HCT116 (cell line): ENCODE data around the gene SLCO4A1. TPM values are rescaled to one million over a fixed set of nuclear protein-coding genes. Genes with fewer than 3 reads are reported as not detected.
A peak's percentile ranks its signal among the peaks of the same experiment; 100 is the strongest.
"Not testable (repeated sequence)": the region's sequence is repeated elsewhere in the genome, so short reads cannot be mapped to it uniquely, and the experiment has no call there.

Experiments used
- ATAC-seq: fragments of 200-7000 bp; cut with Tn5 transposase; 2 replicates; pipeline ENCODE4 v1.9.1; 2020; ENCODE audit warnings: mild to moderate bottlenecking, moderate library complexity
- BruUV-seq: library from RNA; stranded (reverse); fragments of 400-500 nt; replicated peaks from 2 replicates; lab custom pipeline; 2021; lab: Mats Ljungman, UMichigan
- CTCF ChIA-PET: fragments of 300-600 bp; sonication (Branson Sonifier 250); formaldehyde crosslinking; loops from one replicate; lab custom pipeline; 2021; ENCODE audit warnings: antibody characterized with exemption; lab: Charles Lee
- POLR2A ChIA-PET: fragments of 300-600, 350-600 bp; sonication (Branson Sonifier 250); formaldehyde crosslinking; loops from one replicate; lab custom pipeline; 2021; ENCODE audit warnings: antibody characterized with exemption; lab: Charles Lee
- RAD21 ChIA-PET, 2 experiments: fragments of 300-600 bp; sonication (Branson Sonifier 250); formaldehyde crosslinking; loops; one replicate each; lab custom pipeline; 2023; ENCODE audit warnings: low total read pairs in 2 of 2; ENCODE audit not compliant: uncharacterized antibody in 2 of 2, unreplicated experiment in 2 of 2, low non-redundant PET in 1 of 2; lab: Charles Lee
- DNase-seq: peaks from one replicate; pipeline ENCODE4 v3.0.0-alpha.2; 2010; ENCODE audit warnings: low read depth, low spot score
- H2AFZ ChIP-seq: fragments of 200-600 bp; shearing (Covaris generic), sonication (generic); 2 replicates; pipeline ENCODE4 v1.6.1; 2017; ENCODE audit warnings: low read depth, mixed run types, mixed read lengths, antibody characterized with exemption, low read length; ENCODE audit not compliant: poor library complexity, severe bottlenecking
- H3K27ac ChIP-seq: 2 replicates; pipeline ENCODE4 v1.5.1; 2012; ENCODE audit warnings: low read depth, low read length
- H3K27me3 ChIP-seq: fragments of 200-600 bp; sonication (generic); 2 replicates; pipeline ENCODE4 v1.6.1; 2016; ENCODE audit warnings: mixed run types, low read length, mixed read lengths; ENCODE audit not compliant: insufficient read depth
- H3K36me3 ChIP-seq, 2 experiments: fragments of 200-500 bp in 1 of 2; fragments of 200-600 bp in 1 of 2; sonication (Bioruptor generic) in 1 of 2; sonication (generic) in 1 of 2; 2 replicates each; pipeline versions ENCODE4 v1.5.1 to v1.6.1; 2014 to 2016; ENCODE audit warnings: low read length in 2 of 2, inconsistent platforms in 1 of 2, mixed read lengths in 1 of 2, mixed run types in 1 of 2; ENCODE audit not compliant: insufficient read depth in 2 of 2, control insufficient read depth in 1 of 2
- H3K4me1 ChIP-seq, 2 experiments: fragments of 200-600 bp in 1 of 2; sonication (generic) in 1 of 2; 2 replicates each; pipeline versions ENCODE4 v1.5.1 to v1.6.1; 2012 to 2017; ENCODE audit warnings: low read length in 2 of 2, inconsistent platforms in 1 of 2, mild to moderate bottlenecking in 1 of 2, mixed read lengths in 1 of 2, mixed run types in 1 of 2, moderate library complexity in 1 of 2; ENCODE audit not compliant: insufficient read depth in 2 of 2, control insufficient read depth in 1 of 2
- H3K4me2 ChIP-seq: fragments of 200-600 bp; sonication (generic); 2 replicates; pipeline ENCODE4 v1.6.1; 2017; ENCODE audit warnings: mixed run types, low read length, mixed read lengths
- H3K4me3 ChIP-seq, 2 experiments: fragments of 200-600 bp in 1 of 2; sonication (generic) in 1 of 2; replicated peaks in 1 of 2; 2 replicates each; pipeline ENCODE4 v1.5.1; 2011 to 2016; ENCODE audit warnings: low read length in 2 of 2, control low read depth in 1 of 2, low read depth in 1 of 2, mild to moderate bottlenecking in 1 of 2, mixed read lengths in 1 of 2, mixed run types in 1 of 2
- H3K79me2 ChIP-seq: fragments of 200-600 bp; sonication (generic); 2 replicates; pipeline ENCODE4 v1.6.1; 2017; ENCODE audit warnings: mild to moderate bottlenecking, mixed run types, low read length, moderate library complexity, mixed read lengths; ENCODE audit not compliant: insufficient read depth
- H3K9ac ChIP-seq: fragments of 200-600 bp; sonication (generic); 2 replicates; pipeline ENCODE4 v1.6.1; 2016; ENCODE audit warnings: low read length, mixed read lengths
- H3K9me2 ChIP-seq: fragments of 200-600 bp; sonication (generic), shearing (Covaris generic); 2 replicates; pipeline ENCODE4 v1.6.1; 2017; ENCODE audit warnings: mixed run types, mild to moderate bottlenecking, moderate library complexity; ENCODE audit not compliant: insufficient read depth
- H3K9me3 ChIP-seq, 2 experiments: fragments of 200-500 bp in 1 of 2; fragments of 200-600 bp in 1 of 2; sonication (Bioruptor generic) in 1 of 2; sonication (generic) in 1 of 2; 2 replicates each; pipeline ENCODE4 v1.6.1; 2014 to 2017; ENCODE audit warnings: low read length in 2 of 2, mixed read lengths in 2 of 2, inconsistent platforms in 1 of 2, low read depth in 1 of 2, mild to moderate bottlenecking in 1 of 2, mixed run types in 1 of 2, moderate library complexity in 1 of 2; ENCODE audit not compliant: control insufficient read depth in 1 of 2, insufficient read depth in 1 of 2
- H4K20me1 ChIP-seq: fragments of 200-600 bp; sonication (generic), shearing (Covaris generic); 2 replicates; pipeline ENCODE4 v1.6.1; 2017; ENCODE audit warnings: mixed run types, mild to moderate bottlenecking, moderate library complexity; ENCODE audit not compliant: insufficient read depth
- EZH2phosphoT487 ChIP-seq: fragments of 200-600 bp; IDR thresholded peaks from 2 replicates; pipeline ENCODE4 v1.6.1; 2018; ENCODE audit warnings: antibody characterized with exemption, borderline replicate concordance
- intact Hi-C: fragments of 100-400 bp; cut with micrococcal nuclease; formaldehyde crosslinking; loops from 2 replicates; pipeline ENCODE4 v1.10.0; 2022
- total RNA-seq: library from RNA; stranded (reverse); gene quantifications from one replicate; pipeline ENCODE4 v1.2.1, GENCODE V29; 2021; ENCODE audit not compliant: unreplicated experiment
- TF ChIP-seq, protein P1 (sequence below): IDR thresholded peaks from 2 replicates; pipeline ENCODE4 v1.6.1; 2011; ENCODE audit warnings: mild to moderate bottlenecking, low read length, moderate library complexity; ENCODE audit not compliant: insufficient replicate concordance; ENCODE audit errors: extremely low read depth

SLCO4A1 gene
- total RNA-seq, 1 experiment from 2014 or later: 107 TPM

DNA sequence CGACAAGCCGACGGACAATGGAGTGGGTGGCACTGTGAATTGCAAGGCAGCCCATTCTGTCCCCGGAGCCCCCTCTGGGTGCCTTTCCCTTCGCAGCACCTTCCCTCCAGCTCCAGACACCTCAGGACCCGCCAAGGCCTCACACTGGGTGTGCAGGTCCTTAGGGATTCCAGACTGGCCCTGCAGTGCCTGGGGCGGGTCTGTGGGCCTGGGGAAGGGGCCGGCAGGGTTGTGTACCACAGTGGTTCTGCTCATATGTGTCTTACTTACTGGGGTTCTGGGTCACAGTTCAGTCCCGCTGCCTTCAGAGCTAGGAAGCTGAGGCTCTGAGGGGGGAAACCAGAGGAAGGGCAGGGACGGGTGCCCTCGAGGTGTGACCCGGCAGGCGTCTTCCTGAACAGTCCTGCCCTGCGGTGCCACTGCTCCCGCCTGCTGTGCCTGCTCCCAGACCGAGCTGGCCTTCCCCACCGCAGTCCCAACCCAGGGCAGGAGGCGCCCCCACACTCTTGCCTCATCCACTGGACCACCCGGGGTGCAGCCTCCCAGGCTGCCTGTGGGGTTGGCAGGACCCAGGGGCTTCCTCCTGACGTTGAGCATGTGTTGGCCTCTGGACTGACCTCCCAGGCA lies 16.3 kb upstream of the SLCO4A1 start:
- Histone ChIP-seq H3K9me2 (no peaks in the 10 kb centered on the region), H3K36me3 (no peaks in the 10 kb centered on the region), H3K9me3 (no peaks in the 10 kb centered on the region), H2AFZ (no peak overlapping the region), H3K27me3 (no peaks in the 10 kb centered on the region), H3K79me2 (no peaks in the 10 kb centered on the region), H3K4me2 (no peak overlapping the region), H3K4me3 (no peak overlapping the region), H4K20me1 (no peaks in the 10 kb centered on the region), H3K4me1 (peaks cover 49 to 53% of the 10 kb centered on the region in 2 experiments), H3K9ac (no peak overlapping the region), H3K27ac (peak overlapping the region; percentile 100; the same call in 1 of the 2 replicates)
- no peak for ATAC-seq
- TF ChIP-seq EZH2phosphoT487: no peak
- TF ChIP-seq, protein P1, sequence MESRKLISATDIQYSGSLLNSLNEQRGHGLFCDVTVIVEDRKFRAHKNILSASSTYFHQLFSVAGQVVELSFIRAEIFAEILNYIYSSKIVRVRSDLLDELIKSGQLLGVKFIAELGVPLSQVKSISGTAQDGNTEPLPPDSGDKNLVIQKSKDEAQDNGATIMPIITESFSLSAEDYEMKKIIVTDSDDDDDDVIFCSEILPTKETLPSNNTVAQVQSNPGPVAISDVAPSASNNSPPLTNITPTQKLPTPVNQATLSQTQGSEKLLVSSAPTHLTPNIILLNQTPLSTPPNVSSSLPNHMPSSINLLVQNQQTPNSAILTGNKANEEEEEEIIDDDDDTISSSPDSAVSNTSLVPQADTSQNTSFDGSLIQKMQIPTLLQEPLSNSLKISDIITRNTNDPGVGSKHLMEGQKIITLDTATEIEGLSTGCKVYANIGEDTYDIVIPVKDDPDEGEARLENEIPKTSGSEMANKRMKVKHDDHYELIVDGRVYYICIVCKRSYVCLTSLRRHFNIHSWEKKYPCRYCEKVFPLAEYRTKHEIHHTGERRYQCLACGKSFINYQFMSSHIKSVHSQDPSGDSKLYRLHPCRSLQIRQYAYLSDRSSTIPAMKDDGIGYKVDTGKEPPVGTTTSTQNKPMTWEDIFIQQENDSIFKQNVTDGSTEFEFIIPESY: no peak
- ChIA-PET POLR2A (no interaction called here), RAD21 (no interaction called here), CTCF (interaction anchor here (0.7 kb wide), 1 partner anchor 16 kb away, joined by 3 read pairs; the partner anchor contains the start of gene SLCO4A1)
- intact Hi-C loops: no loop called here
- DNase-seq: no peak
- BruUV-seq: no TSS peak

DNA sequence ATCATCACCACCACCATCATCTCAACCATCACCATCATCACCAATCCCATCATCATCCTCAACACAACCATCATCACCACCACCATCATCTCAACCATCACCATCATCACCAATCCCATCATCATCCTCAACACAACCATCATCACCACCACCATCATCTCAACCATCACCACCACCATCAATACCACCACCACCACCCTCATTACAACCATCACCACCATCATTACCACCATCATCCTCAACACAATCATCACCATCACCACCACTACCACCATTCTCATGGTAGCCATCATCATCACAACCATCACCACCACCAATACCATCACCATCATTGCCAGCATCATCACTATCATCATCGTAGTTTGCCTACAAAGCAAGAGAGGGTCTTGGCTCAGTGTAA lies 14.9 kb upstream of the SLCO4A1 start:
- peaks cover 37 to 40% of the 10 kb centered on the region in 2 experiments for H3K4me1 ChIP-seq
- H3K4me3 ChIP-seq, intact Hi-C loops, H3K9me3 ChIP-seq, H2AFZ ChIP-seq, POLR2A ChIA-PET, H3K9ac ChIP-seq, H3K27me3 ChIP-seq, BruUV-seq, DNase-seq, H4K20me1 ChIP-seq, RAD21 ChIA-PET, H3K27ac ChIP-seq, CTCF ChIA-PET, H3K9me2 ChIP-seq, H3K4me2 ChIP-seq, H3K36me3 ChIP-seq, ATAC-seq, H3K79me2 ChIP-seq: not testable (repeated sequence)
